ENCODE measurements around the gene FBN2. TPM values are rescaled to one million over a fixed set of nuclear protein-coding genes. Genes with fewer than 3 reads are reported as not detected.

Gene FBN2
- total and polyA plus RNA-seq, 9 of the 15 experiments (the other 6 are each of a cell fraction or from before 2014, with no cell fraction given): 0.01 to 0.09 TPM; not detected in 7

GRCh38 chr5:128441941-128442350 is 96.1 kb downstream of the FBN2 start (continued):
- TF ChIP-seq HOXB6 (CRISPR knock-in tag; IDR thresholded peaks at IDR 0.05; ENCODE audit: borderline replicate concordance) (no peak), SP1 (CRISPR knock-in tag; IDR thresholded peaks at IDR 0.05) (no peak), NFIX (CRISPR knock-in tag; IDR thresholded peaks at IDR 0.05; ENCODE audit: low read depth) (no peak), SPI1 (IDR thresholded peaks at IDR 0.05; ENCODE audit: borderline replicate concordance, low read depth, low read length) (no peak)

GRCh38 chr5:128441165-128441564 is 96.9 kb downstream of the FBN2 start:
- Histone ChIP-seq H3K36me3 (ENCODE audit: control insufficient read depth, insufficient read depth, low read length) (no peaks in the 10 kb centered on the region), H3K4me2 (ENCODE audit: insufficient read depth, low read length) (no peak overlapping the region), H3K4me1 (replicated peaks in 1 of 2; ENCODE audit: control insufficient read depth in 2 of 2, insufficient read depth in 2 of 2, low read length in 2 of 2) (no peaks in the 10 kb centered on the region), H3K9me1 (ENCODE audit: control insufficient read depth, insufficient read depth, low read length) (no peaks in the 10 kb centered on the region), H3K9ac (ENCODE audit: insufficient read depth in 1 of 2, low read depth in 2 of 2, low read length in 2 of 2) (no peak overlapping the region), H3K4me3 (no peak overlapping the region), H3K79me2 (ENCODE audit: control insufficient read depth, insufficient read depth, low read length) (no peaks in the 10 kb centered on the region), H3K9me3 (replicated peaks; ENCODE audit: control insufficient read depth, insufficient read depth, low read depth, low read length) (no peaks in the 10 kb centered on the region), H3K27me3 (ENCODE audit: control insufficient read depth in 2 of 2, insufficient read depth in 2 of 2, low read length in 2 of 2) (no peaks in the 10 kb centered on the region), H3K27ac (ENCODE audit: extremely low read depth, low read depth, low read length) (no peak overlapping the region), H2AFZ (ENCODE audit: low read depth, low read length) (no peak overlapping the region), H4K20me1 (replicated peaks; ENCODE audit: control insufficient read depth, insufficient read depth, low read length) (no peaks in the 10 kb centered on the region)
- ATAC-seq (no peak), FAIRE-seq (no peak), DNase-seq (ENCODE audit: extremely low read depth in 1 of 4, low spot score in 3 of 4) (no peak)
- BruUV-seq (replicated peaks): no TSS peak
- POLR2A ChIA-PET: no interaction called here
- in situ Hi-C loops (cut with MboI): no loop called here
- intact Hi-C loops (cut with micrococcal nuclease): no loop called here
- WGBS (ENCODE audit: insufficient coverage, low coverage, missing lambda C conversion rate): 0% methylated on average over 2 of the region's 2 CpGs
- CTCF ChIA-PET (ENCODE audit: low intra/inter-chr PET ratio): interaction anchor here (0.7 kb wide), 1 partner anchor 649 kb away, joined by 4 read pairs; no protein-coding TSS in a partner anchor
- TF ChIP-seq ZNF253 (CRISPR knock-in tag; conservative IDR thresholded peaks at IDR 0.05): no peak
- no peak for TF ChIP-seq POLR3A (IDR thresholded peaks at IDR 0.05; ENCODE audit: borderline replicate concordance, extremely low read depth, insufficient read depth, insufficient read length)
- TF ChIP-seq CCAR2 (IDR thresholded peaks at IDR 0.05; ENCODE audit: low read depth, low read length): no peak
- no peak for TF ChIP-seq ELK3 (CRISPR knock-in tag; IDR thresholded peaks at IDR 0.05)
- no peak for TF ChIP-seq NKRF (IDR thresholded peaks at IDR 0.05; ENCODE audit: borderline replicate concordance)
- no peak for TF ChIP-seq ZNF785 (CRISPR knock-in tag; IDR thresholded peaks at IDR 0.05)
- no peak for TF ChIP-seq ZSCAN32 (CRISPR knock-in tag; IDR thresholded peaks at IDR 0.05)
- TF ChIP-seq TSHZ1 (CRISPR knock-in tag; IDR thresholded peaks at IDR 0.05): no peak
- TF ChIP-seq SMAD3 (CRISPR knock-in tag; conservative IDR thresholded peaks at IDR 0.05): no peak
- no peak for TF ChIP-seq GTF2F1 (IDR thresholded peaks at IDR 0.05; ENCODE audit: low read depth, low read length)
- TF ChIP-seq ZNF696 (CRISPR knock-in tag; conservative IDR thresholded peaks at IDR 0.05): no peak
- TF ChIP-seq PHB2 (IDR thresholded peaks at IDR 0.05; ENCODE audit: low read depth): no peak
- TF ChIP-seq L3MBTL2 (IDR thresholded peaks at IDR 0.05): no peak
